Effector memory CD4-positive, alpha-beta T cell (primary cell): Measurements from ENCODE around the gene HSPG2.
"Not testable (repeated sequence)": the region's sequence is repeated elsewhere in the genome, so short reads cannot be mapped to it uniquely, and the experiment has no call there.

Experiments
- DNase-seq, 3 donors: peaks; one replicate each; pipeline ENCODE4 v3.0.0-alpha.2; 2020
- H3K27ac ChIP-seq: 2 replicates; pipeline ENCODE4 v1.7.0; 2013; ENCODE audit warnings: mild to moderate bottlenecking, low read length, moderate library complexity; ENCODE audit not compliant: insufficient read depth, poor library complexity, severe bottlenecking
- H3K27me3 ChIP-seq: replicated peaks from 2 replicates; pipeline ENCODE4 v1.7.0; 2013; ENCODE audit warnings: mild to moderate bottlenecking, low read length; ENCODE audit not compliant: insufficient read depth, control insufficient read depth, poor library complexity, severe bottlenecking
- H3K36me3 ChIP-seq: 2 replicates; pipeline ENCODE4 v1.7.0; 2013; ENCODE audit warnings: mild to moderate bottlenecking, low read length, moderate library complexity; ENCODE audit not compliant: control insufficient read depth, insufficient read depth
- H3K4me1 ChIP-seq: 2 replicates; pipeline ENCODE4 v1.7.0; 2013; ENCODE audit warnings: low read length, mild to moderate bottlenecking; ENCODE audit not compliant: control insufficient read depth, insufficient read depth, poor library complexity, severe bottlenecking
- H3K4me3 ChIP-seq: 2 replicates; pipeline ENCODE4 v1.7.0; 2013; ENCODE audit warnings: low read length, low read depth, mild to moderate bottlenecking; ENCODE audit not compliant: insufficient read depth, poor library complexity, severe bottlenecking
- H3K9me3 ChIP-seq: 2 replicates; pipeline ENCODE4 v1.7.0; 2013; ENCODE audit warnings: mild to moderate bottlenecking, low read length, moderate library complexity; ENCODE audit not compliant: control insufficient read depth

The HSPG2 gene

DNA sequence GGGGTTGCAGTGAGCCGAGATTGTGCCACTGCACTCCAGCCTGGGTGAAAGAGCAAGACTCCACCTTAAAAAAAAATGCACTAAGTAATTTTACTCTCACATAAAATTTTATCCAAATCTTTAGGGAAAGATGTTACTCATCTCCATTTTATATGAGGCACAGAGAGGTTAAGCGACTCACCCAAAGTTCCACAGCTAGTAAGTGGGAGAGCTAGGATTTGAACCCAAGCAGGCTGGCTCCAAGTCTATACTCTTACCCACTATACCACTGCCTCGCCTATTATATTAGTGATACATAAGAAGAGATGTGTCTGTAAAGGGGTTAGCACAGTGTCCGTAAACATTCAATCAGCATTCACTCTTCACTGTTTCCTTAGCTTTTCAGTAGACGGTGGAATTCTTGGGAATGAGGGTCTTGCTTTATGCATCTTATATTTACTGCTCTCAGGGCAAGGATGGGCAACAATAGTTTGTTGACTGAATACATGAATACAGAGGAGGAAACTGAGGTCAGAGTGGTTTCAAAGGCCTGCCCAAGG is 109.9 kb downstream of the HSPG2 start:
- no peak for DNase-seq
- Histone ChIP-seq H3K36me3 (no peaks in the 10 kb centered on the region), H3K4me3 (no peak overlapping the region), H3K4me1 (no peaks in the 10 kb centered on the region), H3K27ac (no peak overlapping the region), H3K27me3 (no peaks in the 10 kb centered on the region), H3K9me3 (no peaks in the 10 kb centered on the region)

DNA sequence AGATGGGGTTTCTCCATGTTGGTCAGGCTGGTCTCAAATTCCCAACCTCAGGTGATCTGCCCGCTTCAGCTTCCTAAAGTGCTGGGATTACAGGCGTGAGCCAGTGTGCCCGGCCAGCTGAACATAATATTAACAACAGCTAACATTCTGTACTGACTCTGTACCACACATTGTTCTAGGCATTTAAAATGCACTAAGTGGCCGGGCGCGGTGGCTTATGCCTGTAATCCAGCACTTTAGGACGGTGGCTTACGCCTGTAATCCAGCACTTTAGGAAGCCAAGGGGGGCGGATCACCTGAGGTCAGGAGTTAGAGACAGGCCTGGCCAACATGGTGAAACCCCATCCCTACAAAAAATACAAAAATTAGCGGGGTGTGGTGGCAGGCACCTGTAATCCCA is 110.4 kb downstream of the HSPG2 start:
- not testable (repeated sequence) for H3K27ac ChIP-seq, H3K36me3 ChIP-seq, H3K4me3 ChIP-seq, DNase-seq, H3K9me3 ChIP-seq, H3K4me1 ChIP-seq, H3K27me3 ChIP-seq

- Histone ChIP-seq H3K27ac (no peak overlapping the region), H3K4me3 (no peak overlapping the region), H3K9me3 (no peaks in the 10 kb centered on the region), H3K4me1 (no peaks in the 10 kb centered on the region), H3K27me3 (no peaks in the 10 kb centered on the region), H3K36me3 (no peaks in the 10 kb centered on the region)
- DNase-seq: no peak
These were observed 111.7 kb downstream of the HSPG2 start for GRCh38 chr1:21825393-21825792.

GRCh38 chr1:21824926-21825325 is 112.2 kb downstream of the HSPG2 start:
- no peaks in the 10 kb centered on the region for H3K9me3 ChIP-seq
- no peak overlapping the region for H3K4me3 ChIP-seq
- no peaks in the 10 kb centered on the region for H3K36me3 ChIP-seq
- H3K4me1 ChIP-seq: no peaks in the 10 kb centered on the region
- no peaks in the 10 kb centered on the region for H3K27me3 ChIP-seq
- no peak for DNase-seq
- H3K27ac ChIP-seq: no peak overlapping the region

GRCh38 chr1:21823980-21824702 is 113.0 kb downstream of the HSPG2 start:
- Histone ChIP-seq H3K27me3 (no peaks in the 10 kb centered on the region), H3K4me3 (no peak overlapping the region), H3K4me1 (no peaks in the 10 kb centered on the region), H3K36me3 (no peaks in the 10 kb centered on the region), H3K9me3 (no peaks in the 10 kb centered on the region), H3K27ac (no peak overlapping the region)
- DNase-seq: no peak

DNA sequence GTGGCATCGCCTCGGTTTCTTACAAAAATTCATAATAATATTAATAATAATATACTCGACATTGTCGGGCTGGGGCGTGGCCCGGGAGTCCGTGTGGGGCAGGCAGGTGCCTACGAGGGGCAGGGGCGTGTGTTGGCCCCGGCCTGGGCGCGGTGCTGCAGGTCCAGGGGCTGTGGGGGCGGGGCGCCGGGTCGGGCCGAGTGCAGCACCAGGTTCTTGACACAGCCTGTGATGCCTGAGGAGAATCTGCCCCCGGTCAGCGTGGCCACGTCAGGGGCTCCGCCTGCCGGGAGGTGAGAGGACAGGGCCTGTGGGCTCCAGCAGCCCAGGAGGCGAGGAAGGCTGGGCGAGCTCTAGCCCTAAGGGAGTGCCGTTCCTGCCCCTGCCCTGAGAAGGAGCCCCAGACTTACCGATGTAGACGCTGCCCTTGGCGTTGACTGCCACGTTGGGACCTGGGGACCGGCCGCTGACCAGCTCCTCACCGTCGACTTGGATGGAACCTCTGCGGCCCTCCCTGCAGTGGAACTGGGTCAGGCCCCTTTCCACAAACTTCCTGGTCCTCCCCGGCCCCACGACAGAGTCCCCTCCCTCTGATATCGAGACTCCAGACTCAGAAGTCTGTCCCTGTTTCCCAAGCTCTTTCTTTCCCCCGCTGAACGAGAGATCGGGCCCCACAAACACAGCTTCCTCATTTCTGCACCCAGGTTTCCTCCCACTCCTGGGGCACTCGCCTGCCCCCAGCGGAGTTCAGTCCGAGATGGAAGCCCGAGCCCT is 113.7 kb downstream of the HSPG2 start:
- no peak overlapping the region for H3K27ac ChIP-seq
- H3K9me3 ChIP-seq: no peaks in the 10 kb centered on the region
- H3K4me3 ChIP-seq: no peak overlapping the region
- no peaks in the 10 kb centered on the region for H3K27me3 ChIP-seq
- DNase-seq: no peak
- H3K36me3 ChIP-seq: no peaks in the 10 kb centered on the region
- no peaks in the 10 kb centered on the region for H3K4me1 ChIP-seq

DNA sequence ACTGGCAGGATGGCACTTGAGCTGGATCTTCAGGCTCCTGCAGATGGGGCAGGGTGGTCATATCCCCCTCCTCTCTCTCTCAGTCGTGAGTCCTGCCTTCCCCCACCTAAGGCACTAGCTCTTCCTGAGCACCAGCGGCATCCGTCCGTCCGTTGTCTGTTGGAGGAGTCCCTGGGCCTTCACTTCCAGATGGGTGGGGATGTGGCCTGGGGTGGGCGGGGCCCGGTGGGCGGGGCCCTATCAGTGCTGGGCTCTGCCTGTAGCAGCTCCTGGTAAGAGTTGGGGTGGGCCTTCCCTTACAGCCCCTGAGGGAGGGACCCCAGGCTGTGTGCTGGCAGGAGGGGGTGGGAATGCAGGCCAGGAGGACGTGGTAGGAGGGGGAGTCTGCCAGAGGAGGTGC is 114.8 kb downstream of the HSPG2 start:
- Histone ChIP-seq H3K27me3 (no peaks in the 10 kb centered on the region), H3K36me3 (no peaks in the 10 kb centered on the region), H3K4me1 (no peaks in the 10 kb centered on the region), H3K27ac (no peak overlapping the region), H3K9me3 (no peaks in the 10 kb centered on the region), H3K4me3 (no peak overlapping the region)
- no peak for DNase-seq

- H3K27ac ChIP-seq: no peak overlapping the region
- DNase-seq: no peak
- no peaks in the 10 kb centered on the region for H3K9me3 ChIP-seq
- no peaks in the 10 kb centered on the region for H3K36me3 ChIP-seq
- no peaks in the 10 kb centered on the region for H3K4me1 ChIP-seq
- no peaks in the 10 kb centered on the region for H3K27me3 ChIP-seq
- no peak overlapping the region for H3K4me3 ChIP-seq
These were observed 115.6 kb downstream of the HSPG2 start for GRCh38 chr1:21821385-21822019.

DNA sequence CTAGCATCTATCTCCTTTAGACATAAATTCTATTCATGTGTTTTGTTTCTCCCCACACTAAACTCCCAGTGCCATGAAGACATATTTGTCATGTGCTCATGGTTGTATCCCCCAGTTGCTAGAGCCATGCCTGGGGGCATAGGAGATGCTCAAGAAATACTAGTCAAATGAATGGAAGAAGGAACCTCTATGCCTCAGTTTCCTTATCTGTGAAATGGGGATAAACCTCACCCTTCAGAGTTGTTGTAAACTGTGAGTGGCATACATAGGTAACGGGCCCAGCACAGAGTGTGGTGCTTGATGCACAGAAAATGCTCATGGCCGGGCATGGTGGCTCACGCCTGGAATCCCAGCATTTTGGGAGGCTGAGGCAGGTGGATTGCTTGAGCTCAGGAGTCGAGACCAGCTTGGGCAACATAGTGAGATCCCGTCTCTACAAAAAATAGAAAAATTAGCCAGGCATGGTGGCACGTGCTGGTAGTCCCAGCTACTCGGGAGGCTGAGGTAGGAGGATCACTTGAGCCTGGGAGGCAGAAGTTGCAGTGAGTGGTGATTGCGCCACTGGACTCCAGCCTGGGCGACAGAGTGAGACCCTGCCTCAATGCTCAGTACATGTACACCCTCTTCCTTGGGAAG is 116.4 kb downstream of the HSPG2 start:
- Histone ChIP-seq H3K27ac (no peak overlapping the region), H3K4me1 (no peaks in the 10 kb centered on the region), H3K4me3 (no peak overlapping the region), H3K27me3 (no peaks in the 10 kb centered on the region), H3K9me3 (no peaks in the 10 kb centered on the region), H3K36me3 (no peaks in the 10 kb centered on the region)
- DNase-seq: no peak
